Measurements from ENCODE around the gene MSRB1. TPM values are rescaled to one million over a fixed set of nuclear protein-coding genes. Genes with fewer than 3 reads are reported as not detected.
"Not testable (repeated sequence)": the region's sequence is repeated elsewhere in the genome, so short reads cannot be mapped to it uniquely, and the experiment has no call there.

The MSRB1 gene
- total RNA-seq, 2 experiments from 2014 or later = 17.9 TPM

- no peak overlapping the region for H3K4me3 Mint-ChIP-seq
- no peaks in the 10 kb centered on the region for H3K9me3 Mint-ChIP-seq
- CTCF ChIA-PET = no interaction called here
- peaks cover 39% of the 10 kb centered on the region for H3K27me3 Mint-ChIP-seq
- POLR2A ChIA-PET = interaction anchor here (0.9 kb wide), 1 partner anchor 41 kb away, joined by 3 read pairs; the partner anchor contains the start of gene RPS2
- no peaks in the 10 kb centered on the region for H3K36me3 Mint-ChIP-seq (ENCODE audit: low read depth)
- no peak for DNase-seq
- H3K4me1 Mint-ChIP-seq = peaks cover 3% of the 10 kb centered on the region
- H3K27ac Mint-ChIP-seq = no peak overlapping the region
Observed at GRCh38 chr16:1923299-1924034, 19.5 kb downstream of the MSRB1 start.

GRCh38 chr16:1922357-1922756 lies 20.6 kb downstream of the MSRB1 start:
- no peak overlapping the region for H3K4me3 Mint-ChIP-seq
- no peak overlapping the region for H3K27ac Mint-ChIP-seq
- no peak for DNase-seq
- peaks cover 41% of the 10 kb centered on the region for H3K27me3 Mint-ChIP-seq
- no peaks in the 10 kb centered on the region for H3K36me3 Mint-ChIP-seq (ENCODE audit: low read depth)
- CTCF ChIA-PET = no interaction called here
- H3K9me3 Mint-ChIP-seq = no peaks in the 10 kb centered on the region
- POLR2A ChIA-PET = no interaction called here
- H3K4me1 Mint-ChIP-seq = no peaks in the 10 kb centered on the region

GRCh38 chr16:1920727-1921171 lies 22.2 kb downstream of the MSRB1 start:
- ChIA-PET POLR2A (interaction anchor here (0.6 kb wide), 1 partner anchor 40 kb away, joined by 3 read pairs; no protein-coding TSS in a partner anchor), CTCF (no interaction called here)
- no peaks in the 10 kb centered on the region for H3K36me3 Mint-ChIP-seq (ENCODE audit: low read depth)
- no peak overlapping the region for H3K27ac Mint-ChIP-seq
- DNase-seq = no peak
- H3K9me3 Mint-ChIP-seq = no peaks in the 10 kb centered on the region
- H3K4me1 Mint-ChIP-seq = no peaks in the 10 kb centered on the region
- no peak overlapping the region for H3K4me3 Mint-ChIP-seq
- H3K27me3 Mint-ChIP-seq = peaks cover 57% of the 10 kb centered on the region

- H3K4me1 Mint-ChIP-seq; H3K36me3 Mint-ChIP-seq (ENCODE audit: low read depth); H3K27ac Mint-ChIP-seq; H3K9me3 Mint-ChIP-seq; CTCF ChIA-PET; POLR2A ChIA-PET; DNase-seq; H3K4me3 Mint-ChIP-seq: not testable (repeated sequence)
- peaks cover 62% of the 10 kb centered on the region for H3K27me3 Mint-ChIP-seq
Observed at GRCh38 chr16:1920122-1920521, 22.9 kb downstream of the MSRB1 start.

GRCh38 chr16:1919327-1919998 lies 23.5 kb downstream of the MSRB1 start:
- CTCF ChIA-PET = interaction anchor here (0.6 kb wide), 1 partner anchor 20 kb away, joined by 3 read pairs; no protein-coding TSS in a partner anchor

GRCh38 chr16:1918351-1919326 lies 24.4 kb downstream of the MSRB1 start, which contains the start of gene HS3ST6:
Gene HS3ST6, minus strand, starts transcription at chr16:1918415. Its CDS starts 92 bp downstream, at chr16:1918323.
- Mint-ChIP-seq H3K4me1 (no peaks in the 10 kb centered on the region), H3K27me3 (peaks cover 60% of the 10 kb centered on the region), H3K36me3 (ENCODE audit: low read depth) (no peaks in the 10 kb centered on the region), H3K9me3 (no peaks in the 10 kb centered on the region), H3K27ac (no peak within 1 kb of the TSS), H3K4me3 (no peak within 1 kb of the TSS)
- CTCF ChIA-PET = interaction anchor here (0.6 kb wide), 1 partner anchor 19 kb away, joined by 3 read pairs; no protein-coding TSS in a partner anchor
- DNase-seq = no peak
- POLR2A ChIA-PET = no interaction called here

More at GRCh38 chr16:1919327-1919998, 23.5 kb downstream of the MSRB1 start:
- H3K36me3 Mint-ChIP-seq (ENCODE audit: low read depth) = no peaks in the 10 kb centered on the region
- DNase-seq = no peak
- H3K27me3 Mint-ChIP-seq = peaks cover 60% of the 10 kb centered on the region
- POLR2A ChIA-PET = no interaction called here
- no peaks in the 10 kb centered on the region for H3K4me1 Mint-ChIP-seq
- H3K27ac Mint-ChIP-seq = no peak overlapping the region
- no peaks in the 10 kb centered on the region for H3K9me3 Mint-ChIP-seq
- H3K4me3 Mint-ChIP-seq = no peak overlapping the region

GRCh38 chr16:1917665-1918350 lies 25.2 kb downstream of the MSRB1 start:
- DNase-seq = no peak
- Mint-ChIP-seq H3K4me3 (no peak overlapping the region), H3K36me3 (ENCODE audit: low read depth) (no peaks in the 10 kb centered on the region), H3K9me3 (no peaks in the 10 kb centered on the region), H3K4me1 (no peaks in the 10 kb centered on the region), H3K27ac (no peak overlapping the region), H3K27me3 (peaks cover 52% of the 10 kb centered on the region)
- ChIA-PET CTCF (no interaction called here), POLR2A (no interaction called here)

- H3K36me3 Mint-ChIP-seq (ENCODE audit: low read depth) = no peaks in the 10 kb centered on the region
- H3K9me3 Mint-ChIP-seq = no peaks in the 10 kb centered on the region
- CTCF ChIA-PET = no interaction called here
- H3K27me3 Mint-ChIP-seq = peaks cover 47% of the 10 kb centered on the region
- H3K27ac Mint-ChIP-seq = no peak overlapping the region
- H3K4me3 Mint-ChIP-seq = no peak overlapping the region
- H3K4me1 Mint-ChIP-seq = no peaks in the 10 kb centered on the region
- no peak for DNase-seq
- POLR2A ChIA-PET = interaction anchor here (1.3 kb wide), 1 partner anchor 12 kb away, joined by 3 read pairs; no protein-coding TSS in a partner anchor
Observed at GRCh38 chr16:1917056-1917664, 25.8 kb downstream of the MSRB1 start.

- ChIA-PET POLR2A (interaction anchor here (1.3 kb wide), 1 partner anchor 13 kb away, joined by 3 read pairs; no protein-coding TSS in a partner anchor), CTCF (no interaction called here)
- H3K9me3 Mint-ChIP-seq = no peaks in the 10 kb centered on the region
- no peaks in the 10 kb centered on the region for H3K36me3 Mint-ChIP-seq (ENCODE audit: low read depth)
- H3K4me3 Mint-ChIP-seq = no peak overlapping the region
- H3K27ac Mint-ChIP-seq = no peak overlapping the region
- peaks cover 46% of the 10 kb centered on the region for H3K27me3 Mint-ChIP-seq
- no peak for DNase-seq
- no peaks in the 10 kb centered on the region for H3K4me1 Mint-ChIP-seq
Observed at GRCh38 chr16:1916640-1916990, 26.4 kb downstream of the MSRB1 start.

- H3K27ac Mint-ChIP-seq = no peak overlapping the region
- POLR2A ChIA-PET = interaction anchor here (1.3 kb wide), 1 partner anchor 13 kb away, joined by 3 read pairs; no protein-coding TSS in a partner anchor
- no peaks in the 10 kb centered on the region for H3K36me3 Mint-ChIP-seq (ENCODE audit: low read depth)
- peaks cover 40% of the 10 kb centered on the region for H3K27me3 Mint-ChIP-seq
- DNase-seq = no peak
- no peak overlapping the region for H3K4me3 Mint-ChIP-seq
- CTCF ChIA-PET = no interaction called here
- H3K9me3 Mint-ChIP-seq = no peaks in the 10 kb centered on the region
- H3K4me1 Mint-ChIP-seq = no peaks in the 10 kb centered on the region
Observed at GRCh38 chr16:1915732-1916639, 27.0 kb downstream of the MSRB1 start.

- H3K36me3 Mint-ChIP-seq (ENCODE audit: low read depth) = no peaks in the 10 kb centered on the region
- POLR2A ChIA-PET = no interaction called here
Observed at GRCh38 chr16:1914988-1915387, 28.0 kb downstream of the MSRB1 start.

More at GRCh38 chr16:1914988-1915387, 28.0 kb downstream of the MSRB1 start:
- Mint-ChIP-seq H3K27me3 (peaks cover 33% of the 10 kb centered on the region), H3K4me1 (no peaks in the 10 kb centered on the region), H3K27ac (no peak overlapping the region), H3K9me3 (no peaks in the 10 kb centered on the region), H3K4me3 (no peak overlapping the region)
- CTCF ChIA-PET = no interaction called here
- no peak for DNase-seq
